ENCODE measurements around the gene TRAP1. TPM values are rescaled to one million over a fixed set of nuclear protein-coding genes. Genes with fewer than 3 reads are reported as not detected.

Gene TRAP1
- total RNA-seq, 2 donors from 2014 or later, result 33.2 to 51.1 TPM

- no peaks in the 10 kb centered on the region for H3K4me1 ChIP-seq (ENCODE audit: control insufficient read depth in 1 of 2, low read depth in 2 of 2)
- H3K27me3 ChIP-seq (replicated peaks; ENCODE audit: insufficient read depth), result no peaks in the 10 kb centered on the region
- no peak for DNase-seq (ENCODE audit: low spot score)
- no peak for ATAC-seq (ENCODE audit: insufficient number of reproducible peaks, low FRiP score, low read depth)
- H3K36me3 ChIP-seq, result peaks cover 9% of the 10 kb centered on the region
- no peaks in the 10 kb centered on the region for H3K9me3 ChIP-seq
- no peak for TF ChIP-seq CTCF (IDR thresholded peaks at IDR 0.05)
- H3K27ac ChIP-seq, result no peak overlapping the region
- H3K4me3 ChIP-seq, result no peak overlapping the region
These were observed 70.9 kb downstream of the TRAP1 start for GRCh38 chr16:3646348-3646920.

GRCh38 chr16:3645504-3646347 lies 71.6 kb downstream of the TRAP1 start:
- Histone ChIP-seq H3K27me3 (replicated peaks; ENCODE audit: insufficient read depth) (no peaks in the 10 kb centered on the region), H3K9me3 (no peaks in the 10 kb centered on the region), H3K27ac (no peak overlapping the region), H3K4me3 (no peak overlapping the region), H3K36me3 (peaks cover 10% of the 10 kb centered on the region), H3K4me1 (ENCODE audit: control insufficient read depth in 1 of 2, low read depth in 2 of 2) (no peaks in the 10 kb centered on the region)
- no peak for TF ChIP-seq CTCF (IDR thresholded peaks at IDR 0.05)
- ATAC-seq (ENCODE audit: insufficient number of reproducible peaks, low FRiP score, low read depth), result no peak
- DNase-seq (ENCODE audit: low spot score), result no peak

GRCh38 chr16:3645108-3645503 lies 72.2 kb downstream of the TRAP1 start:
- Histone ChIP-seq H3K9me3 (no peaks in the 10 kb centered on the region), H3K27ac (no peak overlapping the region), H3K4me3 (no peak overlapping the region), H3K36me3 (peaks cover 10% of the 10 kb centered on the region), H3K4me1 (ENCODE audit: control insufficient read depth in 1 of 2, low read depth in 2 of 2) (no peaks in the 10 kb centered on the region), H3K27me3 (replicated peaks; ENCODE audit: insufficient read depth) (no peaks in the 10 kb centered on the region)
- no peak for DNase-seq (ENCODE audit: low spot score)
- no peak for ATAC-seq (ENCODE audit: insufficient number of reproducible peaks, low FRiP score, low read depth)
- TF ChIP-seq CTCF (IDR thresholded peaks at IDR 0.05), result no peak

GRCh38 chr16:3643095-3643730 lies 74.1 kb downstream of the TRAP1 start:
- Histone ChIP-seq H3K27ac (no peak overlapping the region), H3K27me3 (replicated peaks; ENCODE audit: insufficient read depth) (no peaks in the 10 kb centered on the region), H3K4me3 (no peak overlapping the region), H3K4me1 (ENCODE audit: control insufficient read depth in 1 of 2, low read depth in 2 of 2) (no peaks in the 10 kb centered on the region), H3K36me3 (peaks cover 10% of the 10 kb centered on the region), H3K9me3 (no peaks in the 10 kb centered on the region)
- no peak for ATAC-seq (ENCODE audit: insufficient number of reproducible peaks, low FRiP score, low read depth)
- DNase-seq (ENCODE audit: low spot score), result no peak
- no peak for TF ChIP-seq CTCF (IDR thresholded peaks at IDR 0.05)

GRCh38 chr16:3642397-3643094 lies 74.8 kb downstream of the TRAP1 start:
- TF ChIP-seq CTCF (IDR thresholded peaks at IDR 0.05), result no peak
- Histone ChIP-seq H3K27ac (no peak overlapping the region), H3K4me3 (no peak overlapping the region), H3K9me3 (no peaks in the 10 kb centered on the region), H3K4me1 (ENCODE audit: control insufficient read depth in 1 of 2, low read depth in 2 of 2) (no peaks in the 10 kb centered on the region), H3K27me3 (replicated peaks; ENCODE audit: insufficient read depth) (no peaks in the 10 kb centered on the region), H3K36me3 (peaks cover 10% of the 10 kb centered on the region)
- ATAC-seq (ENCODE audit: insufficient number of reproducible peaks, low FRiP score, low read depth) (no peak), DNase-seq (ENCODE audit: low spot score) (no peak)
